HUES48 (cell line): ENCODE results near the gene GTF2B.
"Not testable (repeated sequence)": the region's sequence is repeated elsewhere in the genome, so short reads cannot be mapped to it uniquely, and the experiment has no call there.

ENCODE experiments used
- H3K27ac ChIP-seq: one replicate; pipeline ENCODE4 v1.7.0; 2013; ENCODE audit warnings: low read depth, low read length, inconsistent platforms
- H3K27me3 ChIP-seq: 2 replicates; pipeline ENCODE4 v1.6.1; 2013; ENCODE audit warnings: mild to moderate bottlenecking, low read length; ENCODE audit not compliant: control insufficient read depth, insufficient read depth
- H3K36me3 ChIP-seq: 2 replicates; pipeline ENCODE4 v1.6.1; 2013; ENCODE audit warnings: low read length; ENCODE audit not compliant: control insufficient read depth, insufficient read depth
- H3K4me1 ChIP-seq: 2 replicates; pipeline ENCODE4 v1.6.1; 2013; ENCODE audit warnings: mild to moderate bottlenecking, low read length; ENCODE audit not compliant: control insufficient read depth, insufficient read depth
- H3K4me3 ChIP-seq: 2 replicates; pipeline ENCODE4 v1.5.1; 2013; ENCODE audit warnings: mild to moderate bottlenecking, low read depth, low read length
- H3K9ac ChIP-seq: 2 replicates; pipeline ENCODE4 v1.6.1; 2013; ENCODE audit warnings: mild to moderate bottlenecking, low read depth, low read length, moderate library complexity
- H3K9me3 ChIP-seq: 2 replicates; pipeline ENCODE4 v1.6.1; 2013; ENCODE audit warnings: low read length; ENCODE audit not compliant: control insufficient read depth, insufficient read depth

The GTF2B gene

DNA sequence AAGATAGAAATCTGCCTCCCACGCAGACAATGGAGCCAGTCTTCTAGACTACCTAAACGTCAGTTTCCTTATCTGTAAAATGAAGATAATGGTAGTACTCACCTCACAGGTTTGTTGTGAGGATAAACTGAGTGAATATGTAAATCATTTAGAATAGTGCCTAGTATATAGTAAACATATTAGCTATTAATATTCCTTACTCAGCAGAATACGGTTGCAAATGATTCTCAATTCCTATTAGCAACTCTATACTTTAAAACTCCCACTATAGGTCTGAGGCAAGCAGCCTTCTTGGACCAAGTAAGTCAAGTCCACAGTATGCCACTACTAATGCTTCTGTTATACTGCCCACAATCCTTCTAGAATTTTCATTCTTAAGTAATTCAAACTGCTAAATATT is 5.4 kb downstream of the GTF2B start:
- Histone ChIP-seq H3K27me3 (no peaks in the 10 kb centered on the region), H3K4me1 (peaks cover 3% of the 10 kb centered on the region; the same call in 1 of the 2 replicates), H3K27ac (no peak overlapping the region), H3K9ac (no peak overlapping the region), H3K4me3 (no peak overlapping the region), H3K36me3 (peaks cover 45% of the 10 kb centered on the region), H3K9me3 (no peaks in the 10 kb centered on the region)

DNA sequence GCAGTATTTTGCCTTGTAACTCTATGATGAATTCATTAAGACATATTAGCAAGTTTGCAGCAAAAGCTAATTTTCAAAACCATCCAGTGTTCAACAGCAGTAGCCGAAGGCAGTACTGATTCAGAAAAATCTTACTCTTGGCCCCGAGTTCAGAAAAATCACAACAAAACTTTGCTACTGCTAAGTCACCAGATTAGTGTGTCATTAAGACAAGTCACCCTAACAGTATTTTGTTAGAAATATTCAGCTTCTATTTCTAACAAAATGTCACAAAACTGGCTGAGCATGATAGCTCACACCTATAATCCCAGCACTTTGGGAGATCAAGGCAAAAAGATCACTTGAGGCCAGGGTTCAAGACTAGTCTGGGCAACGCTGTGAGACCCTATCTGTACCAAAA is 8.2 kb downstream of the GTF2B start:
- Histone ChIP-seq H3K9me3 (no peaks in the 10 kb centered on the region), H3K27me3 (no peaks in the 10 kb centered on the region), H3K36me3 (peaks cover 50% of the 10 kb centered on the region), H3K4me1 (no peaks in the 10 kb centered on the region), H3K4me3 (no peak overlapping the region), H3K9ac (no peak overlapping the region), H3K27ac (no peak overlapping the region)

DNA sequence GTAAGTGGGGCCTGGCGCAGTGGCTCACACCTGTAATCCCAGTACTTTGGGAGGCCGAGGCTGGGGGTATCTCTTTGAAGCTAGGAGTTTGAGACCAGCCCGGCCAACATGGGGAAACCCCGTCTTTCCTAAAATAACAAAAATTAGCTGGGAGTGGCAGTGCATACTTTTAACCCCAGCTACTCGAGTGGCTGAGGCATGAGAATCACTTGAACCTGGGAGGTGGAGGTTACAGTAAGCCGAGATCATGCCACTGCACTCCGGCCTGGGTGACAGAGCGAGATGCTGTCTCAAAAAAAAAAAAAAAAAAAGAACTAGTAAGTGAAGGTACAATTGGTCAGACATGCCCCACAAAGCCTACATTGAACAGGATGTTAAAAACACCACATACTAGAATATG is 10.7 kb downstream of the GTF2B start:
- not testable (repeated sequence) for H3K9ac ChIP-seq, H3K27me3 ChIP-seq, H3K9me3 ChIP-seq, H3K4me3 ChIP-seq, H3K27ac ChIP-seq, H3K4me1 ChIP-seq
- peaks cover 36% of the 10 kb centered on the region for H3K36me3 ChIP-seq

DNA sequence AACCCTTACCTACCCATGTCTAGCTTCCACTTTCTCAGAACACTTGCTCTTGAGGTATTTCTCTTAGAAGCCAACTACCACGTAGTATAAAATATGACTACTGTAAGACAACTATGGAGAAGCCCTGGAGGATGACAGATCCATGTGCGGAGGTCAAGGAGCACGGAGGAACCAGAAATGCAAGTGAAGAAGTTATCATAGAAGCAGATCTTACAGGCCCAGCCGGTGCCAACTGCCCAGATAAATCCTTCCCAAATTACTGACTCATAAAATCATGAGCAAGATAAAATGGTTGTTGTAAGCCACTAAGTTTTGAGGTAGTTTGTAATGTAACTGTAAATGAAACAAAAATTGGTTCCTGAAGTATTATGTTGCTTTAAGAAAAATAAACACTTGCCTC is 12.6 kb downstream of the GTF2B start:
- H3K9me3 ChIP-seq, result no peaks in the 10 kb centered on the region
- no peaks in the 10 kb centered on the region for H3K4me1 ChIP-seq
- H3K27me3 ChIP-seq, result no peaks in the 10 kb centered on the region
- no peak overlapping the region for H3K9ac ChIP-seq
- no peak overlapping the region for H3K4me3 ChIP-seq
- no peak overlapping the region for H3K27ac ChIP-seq
- peaks cover 24% of the 10 kb centered on the region for H3K36me3 ChIP-seq

DNA sequence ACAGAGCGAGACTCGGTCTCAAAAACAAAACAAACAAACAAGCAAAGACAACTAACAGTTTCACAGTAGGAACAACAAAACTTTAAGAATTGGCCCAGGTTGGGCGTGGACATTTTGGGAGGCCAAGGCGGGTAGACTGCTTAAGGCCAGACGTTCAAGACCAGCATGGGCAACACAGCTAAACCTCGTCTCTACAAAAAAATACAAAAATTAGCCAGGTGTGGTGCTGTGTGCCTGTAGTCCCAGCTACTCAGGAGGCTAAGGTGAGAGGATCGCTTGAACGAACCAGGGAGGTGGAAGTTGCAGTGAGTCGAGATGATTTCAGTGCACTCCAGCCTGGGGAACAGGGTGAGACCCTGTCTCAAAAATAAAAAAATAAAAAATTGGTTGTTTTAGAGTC is 13.5 kb downstream of the GTF2B start:
- Histone ChIP-seq H3K4me3 (no peak overlapping the region), H3K36me3 (peaks cover 17% of the 10 kb centered on the region), H3K27ac (no peak overlapping the region), H3K4me1 (no peaks in the 10 kb centered on the region), H3K9ac (no peak overlapping the region), H3K9me3 (no peaks in the 10 kb centered on the region), H3K27me3 (no peaks in the 10 kb centered on the region)

DNA sequence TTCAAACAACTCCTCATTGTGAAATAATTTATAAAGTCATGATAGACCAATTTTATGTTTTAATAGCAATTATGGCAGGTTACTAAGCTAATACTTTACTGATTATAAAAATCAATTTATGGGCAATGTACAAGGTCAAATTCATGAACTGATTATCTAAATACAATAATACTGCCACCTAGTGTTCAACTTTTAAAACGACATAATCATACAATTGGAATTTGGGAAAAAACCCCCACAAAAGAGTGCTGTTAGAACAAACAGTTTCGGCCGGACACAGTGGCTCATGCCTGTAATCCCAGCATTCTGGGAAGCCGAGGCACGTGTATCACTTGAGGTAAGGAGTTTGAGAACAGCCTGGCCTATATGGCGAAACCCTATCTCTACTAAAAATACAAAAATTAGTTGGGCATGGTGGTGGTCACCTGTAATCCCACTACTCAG is 14.0 kb downstream of the GTF2B start:
- H3K4me3 ChIP-seq, result no peak overlapping the region
- peaks cover 13% of the 10 kb centered on the region for H3K36me3 ChIP-seq
- no peaks in the 10 kb centered on the region for H3K9me3 ChIP-seq
- no peak overlapping the region for H3K27ac ChIP-seq
- H3K4me1 ChIP-seq, result no peaks in the 10 kb centered on the region
- no peak overlapping the region for H3K9ac ChIP-seq
- no peaks in the 10 kb centered on the region for H3K27me3 ChIP-seq

DNA sequence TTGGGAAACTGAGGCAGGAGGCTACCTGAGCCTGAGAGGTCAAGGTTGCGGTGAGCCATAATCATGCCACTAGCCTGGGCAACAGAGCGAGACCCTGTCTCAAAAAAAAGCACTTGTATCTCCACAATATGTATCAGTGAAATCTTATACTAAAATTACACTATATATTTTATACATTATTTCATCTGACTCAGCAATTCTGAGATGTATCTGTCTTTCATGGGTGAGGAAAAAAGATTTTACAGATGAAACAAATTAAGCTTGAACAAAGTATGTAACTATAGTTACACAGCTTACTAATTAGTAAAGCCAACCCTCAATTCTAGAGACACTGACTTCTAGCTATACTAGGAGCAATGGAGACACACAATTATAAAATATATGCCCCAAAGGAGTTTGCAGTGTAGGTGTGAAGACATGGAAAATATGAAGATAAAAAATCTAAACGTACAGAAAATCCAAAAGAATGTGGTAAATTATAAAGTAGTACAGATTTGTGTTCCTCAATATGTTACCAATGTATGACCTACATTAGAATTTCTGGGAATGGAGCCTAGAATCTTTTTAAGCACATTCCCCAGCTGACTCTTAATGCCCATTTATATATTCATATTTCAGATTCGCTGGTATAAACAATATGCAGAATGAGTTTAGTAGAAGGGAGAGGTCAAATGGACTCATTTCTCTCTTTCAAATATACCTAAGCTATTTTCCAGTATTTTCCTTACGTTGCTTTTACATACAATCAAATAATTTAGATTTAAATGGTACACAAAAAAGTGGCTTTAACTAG is 14.6 kb downstream of the GTF2B start:
- no peaks in the 10 kb centered on the region for H3K27me3 ChIP-seq
- H3K9ac ChIP-seq, result no peak overlapping the region
- no peaks in the 10 kb centered on the region for H3K9me3 ChIP-seq
- peaks cover 11% of the 10 kb centered on the region for H3K36me3 ChIP-seq
- H3K4me1 ChIP-seq, result no peaks in the 10 kb centered on the region
- H3K4me3 ChIP-seq, result no peak overlapping the region
- H3K27ac ChIP-seq, result no peak overlapping the region

DNA sequence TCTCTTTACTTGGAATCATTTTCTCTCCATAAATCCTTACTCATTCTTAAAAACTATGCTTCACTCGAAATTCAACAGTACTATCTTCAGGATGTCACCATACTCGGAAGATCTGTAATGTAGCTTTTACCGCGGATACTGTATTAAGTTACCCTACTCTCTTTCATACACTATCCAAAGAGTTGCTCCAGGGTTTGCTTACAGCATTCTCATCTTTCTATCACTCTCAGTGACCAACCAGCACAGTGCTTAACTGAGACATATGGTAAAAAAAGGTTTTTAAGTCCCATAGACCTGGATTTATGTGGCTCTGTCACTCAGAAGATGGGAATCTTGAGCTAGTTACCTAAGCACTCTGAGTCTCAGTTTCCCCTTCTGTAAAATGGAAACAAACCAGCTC is 15.8 kb downstream of the GTF2B start:
- Histone ChIP-seq H3K9ac (no peak overlapping the region), H3K4me3 (no peak overlapping the region), H3K9me3 (no peaks in the 10 kb centered on the region), H3K27me3 (no peaks in the 10 kb centered on the region), H3K4me1 (no peaks in the 10 kb centered on the region), H3K27ac (no peak overlapping the region), H3K36me3 (peaks cover 5% of the 10 kb centered on the region; the same call in 1 of the 2 replicates)

DNA sequence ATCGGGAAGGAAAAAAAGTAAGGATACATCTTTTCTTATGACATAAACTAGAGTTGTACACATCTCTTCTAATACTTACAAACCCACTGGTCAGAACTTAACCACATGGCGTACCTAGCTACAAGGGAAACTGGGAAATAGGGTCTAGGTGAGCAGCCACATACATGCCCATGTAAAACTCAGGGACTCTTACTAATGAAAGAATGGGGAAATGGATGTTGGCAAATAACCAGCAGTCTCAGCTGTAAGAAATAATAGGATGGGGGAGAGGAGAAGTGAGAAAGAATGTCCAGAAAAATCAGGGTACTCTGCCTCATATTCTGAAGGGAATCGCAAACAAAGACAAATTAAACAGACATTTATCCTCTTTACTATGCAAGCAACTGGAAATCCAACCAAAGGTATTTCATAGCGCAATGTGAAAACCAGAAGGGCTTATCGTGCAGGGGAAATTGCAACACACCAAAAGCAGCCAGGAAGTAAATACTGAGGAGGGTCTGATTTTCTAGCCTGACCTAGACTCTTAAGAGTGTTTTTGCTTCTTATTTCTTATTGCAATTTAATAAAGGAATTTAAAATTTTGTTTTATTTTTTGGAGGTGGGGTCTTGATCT is 17.5 kb downstream of the GTF2B start:
- Histone ChIP-seq H3K4me3 (no peak overlapping the region), H3K9me3 (no peaks in the 10 kb centered on the region), H3K4me1 (no peaks in the 10 kb centered on the region), H3K9ac (no peak overlapping the region), H3K27ac (no peak overlapping the region), H3K36me3 (no peaks in the 10 kb centered on the region), H3K27me3 (no peaks in the 10 kb centered on the region)

DNA sequence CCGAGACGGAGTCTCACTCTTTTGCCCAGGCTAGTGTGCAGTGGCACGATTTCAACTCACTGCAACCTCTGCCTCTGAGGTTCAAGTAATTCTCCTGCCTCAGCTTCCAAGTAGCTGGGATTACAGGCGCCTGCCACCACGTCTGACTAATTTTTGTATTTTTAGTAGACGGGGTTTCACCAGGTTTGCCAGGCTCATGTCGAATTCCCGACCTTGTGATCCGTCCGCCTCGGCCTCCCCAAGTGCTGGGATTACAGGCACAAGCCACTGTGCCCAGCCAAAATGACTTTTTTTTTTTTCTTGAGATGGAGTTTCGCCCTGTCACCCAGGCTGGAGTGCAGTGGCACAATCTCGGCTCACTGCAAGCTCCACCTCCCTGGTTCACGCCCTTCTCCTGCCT is 21.7 kb downstream of the GTF2B start:
- H3K27ac ChIP-seq, H3K27me3 ChIP-seq, H3K4me3 ChIP-seq, H3K9ac ChIP-seq, H3K36me3 ChIP-seq, H3K4me1 ChIP-seq, H3K9me3 ChIP-seq: not testable (repeated sequence)

DNA sequence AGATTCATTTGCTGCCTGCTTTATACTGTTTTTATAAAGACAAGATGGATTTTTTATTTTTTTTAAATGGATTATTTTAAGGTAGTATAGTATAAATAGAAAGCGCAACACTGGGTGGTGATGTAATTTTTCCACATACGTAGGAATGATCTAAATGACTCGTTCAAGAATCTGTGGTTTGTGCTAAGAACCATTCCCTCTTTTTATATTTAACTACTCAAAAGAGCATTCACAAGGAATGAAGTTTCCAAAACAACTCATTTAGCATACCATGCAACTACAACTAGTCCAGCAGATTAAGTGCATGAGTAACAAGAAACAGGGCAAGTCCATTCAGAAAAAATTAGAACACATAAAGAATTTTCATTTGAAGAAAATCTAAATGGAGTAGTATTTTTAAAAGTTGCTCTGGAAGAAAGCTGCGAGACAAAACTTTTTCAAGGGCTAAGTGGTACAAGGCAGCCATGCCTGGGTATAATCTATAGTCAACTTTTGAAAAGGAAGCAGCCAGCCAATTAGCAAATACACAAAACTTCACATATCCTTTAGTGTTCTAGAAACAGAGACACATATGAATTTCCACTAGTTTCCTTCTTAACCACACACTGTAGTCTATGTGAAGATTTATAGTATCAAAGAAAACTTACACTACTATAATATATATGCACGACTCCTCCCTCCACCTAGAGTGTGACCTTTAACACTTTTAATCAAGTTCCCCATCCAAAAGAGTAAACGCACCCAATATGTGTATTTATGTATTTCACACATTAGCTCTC is 23.4 kb downstream of the GTF2B start:
- H3K27ac ChIP-seq, result no peak overlapping the region
- no peaks in the 10 kb centered on the region for H3K27me3 ChIP-seq

More for the DNA sequence above, 23.4 kb downstream of the GTF2B start:
- Histone ChIP-seq H3K9me3 (no peaks in the 10 kb centered on the region), H3K4me1 (no peaks in the 10 kb centered on the region), H3K36me3 (peaks cover 4% of the 10 kb centered on the region; the same call in 1 of the 2 replicates), H3K4me3 (no peak overlapping the region), H3K9ac (no peak overlapping the region)
